Measurements from ENCODE around the gene MRTFA. TPM values are rescaled to one million over a fixed set of nuclear protein-coding genes. Genes with fewer than 3 reads are reported as not detected.

The MRTFA gene
- total and polyA plus RNA-seq, 9 of the 15 experiments (the other 6 are each of a cell fraction or from before 2014, with no cell fraction given): 0.84 to 21.1 (median 3.7) TPM

DNA sequence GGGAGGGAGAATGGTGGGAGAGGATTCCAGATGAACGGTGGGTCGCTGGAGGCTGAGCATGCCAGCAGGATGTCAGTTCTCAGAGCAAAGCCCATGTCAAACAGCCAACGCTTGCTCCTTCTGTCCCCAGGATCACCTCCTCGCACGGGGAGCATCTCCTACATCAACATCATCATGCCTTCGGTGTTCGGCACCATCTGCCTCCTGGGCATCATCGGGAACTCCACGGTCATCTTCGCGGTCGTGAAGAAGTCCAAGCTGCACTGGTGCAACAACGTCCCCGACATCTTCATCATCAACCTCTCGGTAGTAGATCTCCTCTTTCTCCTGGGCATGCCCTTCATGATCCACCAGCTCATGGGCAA lies 44.3 kb upstream of the MRTFA start:
- Histone ChIP-seq H3K9ac (ENCODE audit: insufficient read depth in 1 of 2, low read depth in 2 of 2, low read length in 2 of 2) (no peak overlapping the region), H2AFZ (ENCODE audit: low read depth, low read length) (no peak overlapping the region), H3K27me3 (ENCODE audit: control insufficient read depth in 2 of 2, insufficient read depth in 2 of 2, low read length in 2 of 2) (peaks cover 6 to 35% of the 10 kb centered on the region in 2 experiments; a peak in 4 of 5 replicates), H3K4me1 (replicated peaks in 1 of 2; ENCODE audit: control insufficient read depth in 2 of 2, insufficient read depth in 2 of 2, low read length in 2 of 2) (peaks cover 0 to 13% of the 10 kb centered on the region in 2 experiments; a peak in 3 of 5 replicates), H3K9me1 (ENCODE audit: control insufficient read depth, insufficient read depth, low read length) (no peaks in the 10 kb centered on the region), H3K4me2 (ENCODE audit: insufficient read depth, low read length) (no peak overlapping the region), H3K27ac (ENCODE audit: extremely low read depth, low read depth, low read length) (no peak overlapping the region), H3K4me3 (no peak overlapping the region), H3K9me3 (replicated peaks; ENCODE audit: control insufficient read depth, insufficient read depth, low read depth, low read length) (no peaks in the 10 kb centered on the region), H3K36me3 (ENCODE audit: control insufficient read depth, insufficient read depth, low read length) (no peaks in the 10 kb centered on the region), H3K79me2 (ENCODE audit: control insufficient read depth, insufficient read depth, low read length) (no peaks in the 10 kb centered on the region), H4K20me1 (replicated peaks; ENCODE audit: control insufficient read depth, insufficient read depth, low read length) (no peaks in the 10 kb centered on the region)
- POLR2A ChIA-PET: interaction anchor here (0.7 kb wide), 1 partner anchor 9 kb away, joined by 3 read pairs; no protein-coding TSS in a partner anchor
- BruUV-seq (replicated peaks): no TSS peak
- CTCF ChIA-PET (ENCODE audit: low intra/inter-chr PET ratio): no interaction called here
- FAIRE-seq (no peak), ATAC-seq (no peak), DNase-seq (ENCODE audit: extremely low read depth in 1 of 4, low spot score in 3 of 4) (no peak)
- in situ Hi-C loops (cut with MboI): loop anchor here (10.0 kb wide), 1 partner anchor 74 kb away; no protein-coding TSS in a partner anchor
- 32% methylated on average over 6 of the region's 15 CpGs for WGBS (ENCODE audit: insufficient coverage, low coverage, missing lambda C conversion rate)
- intact Hi-C loops (cut with micrococcal nuclease): no loop called here
- TF ChIP-seq CBX2 (IDR thresholded peaks at IDR 0.05; ENCODE audit: insufficient read depth, low read length, poor library complexity, severe bottlenecking): no peak
- TF ChIP-seq AFF4 (CRISPR knock-in tag; IDR thresholded peaks at IDR 0.05): no peak
- no peak for TF ChIP-seq ZBTB49 (CRISPR knock-in tag; IDR thresholded peaks at IDR 0.05; ENCODE audit: borderline replicate concordance)
- no peak for TF ChIP-seq C11orf30 (IDR thresholded peaks at IDR 0.05; ENCODE audit: low read depth)
- no peak for TF ChIP-seq ZNF274 (IDR thresholded peaks at IDR 0.05; ENCODE audit: borderline replicate concordance, low read depth, low read length)
- no peak for TF ChIP-seq ZFP91 (CRISPR knock-in tag; IDR thresholded peaks at IDR 0.05)
- no peak for TF ChIP-seq TARDBP (IDR thresholded peaks at IDR 0.05)
- no peak for TF ChIP-seq JUND (IDR thresholded peaks at IDR 0.05; ENCODE audit: borderline replicate concordance, low read depth, low read length)
- no peak for TF ChIP-seq JUND (tag; IDR thresholded peaks at IDR 0.05; ENCODE audit: borderline replicate concordance, low read depth, low read length)
- TF ChIP-seq, protein P1, sequence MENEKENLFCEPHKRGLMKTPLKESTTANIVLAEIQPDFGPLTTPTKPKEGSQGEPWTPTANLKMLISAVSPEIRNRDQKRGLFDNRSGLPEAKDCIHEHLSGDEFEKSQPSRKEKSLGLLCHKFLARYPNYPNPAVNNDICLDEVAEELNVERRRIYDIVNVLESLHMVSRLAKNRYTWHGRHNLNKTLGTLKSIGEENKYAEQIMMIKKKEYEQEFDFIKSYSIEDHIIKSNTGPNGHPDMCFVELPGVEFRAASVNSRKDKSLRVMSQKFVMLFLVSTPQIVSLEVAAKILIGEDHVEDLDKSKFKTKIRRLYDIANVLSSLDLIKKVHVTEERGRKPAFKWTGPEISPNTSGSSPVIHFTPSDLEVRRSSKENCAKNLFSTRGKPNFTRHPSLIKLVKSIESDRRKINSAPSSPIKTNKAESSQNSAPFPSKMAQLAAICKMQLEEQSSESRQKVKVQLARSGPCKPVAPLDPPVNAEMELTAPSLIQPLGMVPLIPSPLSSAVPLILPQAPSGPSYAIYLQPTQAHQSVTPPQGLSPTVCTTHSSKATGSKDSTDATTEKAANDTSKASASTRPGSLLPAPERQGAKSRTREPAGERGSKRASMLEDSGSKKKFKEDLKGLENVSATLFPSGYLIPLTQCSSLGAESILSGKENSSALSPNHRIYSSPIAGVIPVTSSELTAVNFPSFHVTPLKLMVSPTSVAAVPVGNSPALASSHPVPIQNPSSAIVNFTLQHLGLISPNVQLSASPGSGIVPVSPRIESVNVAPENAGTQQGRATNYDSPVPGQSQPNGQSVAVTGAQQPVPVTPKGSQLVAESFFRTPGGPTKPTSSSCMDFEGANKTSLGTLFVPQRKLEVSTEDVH (IDR thresholded peaks at IDR 0.05; ENCODE audit: low read depth, partially characterized antibody): no peak
- no peak for TF ChIP-seq ETV1 (tag; conservative IDR thresholded peaks at IDR 0.05; ENCODE audit: low read depth)
